Measurements from ENCODE around the gene ARHGEF2.

ARHGEF2 gene

GRCh38 chr1:155971910-155972809, 6.2 kb downstream of the ARHGEF2 start:
- no peak for DNase-seq (ENCODE audit: low read depth)

- no peak for DNase-seq (ENCODE audit: low read depth)
These were observed 7.7 kb downstream of the ARHGEF2 start for GRCh38 chr1:155970531-155971167.

GRCh38 chr1:155969377-155969791, 9.0 kb downstream of the ARHGEF2 start:
- DNase-seq (ENCODE audit: low read depth) = no peak

- no peak for DNase-seq (ENCODE audit: low read depth)
These were observed 9.7 kb downstream of the ARHGEF2 start for GRCh38 chr1:155968670-155969069.

- no peak for DNase-seq (ENCODE audit: low read depth)
These were observed 10.3 kb downstream of the ARHGEF2 start for GRCh38 chr1:155968051-155968400.

GRCh38 chr1:155967341-155968050, 10.9 kb downstream of the ARHGEF2 start:
- no peak for DNase-seq (ENCODE audit: low read depth)

- DNase-seq (ENCODE audit: low read depth) = no peak
These were observed 11.6 kb downstream of the ARHGEF2 start for GRCh38 chr1:155966750-155967149.

- DNase-seq (ENCODE audit: low read depth) = no peak
These were observed 12.2 kb downstream of the ARHGEF2 start for GRCh38 chr1:155966135-155966534.

GRCh38 chr1:155964193-155964592, 14.2 kb downstream of the ARHGEF2 start:
- DNase-seq (ENCODE audit: low read depth) = no peak

- no peak for DNase-seq (ENCODE audit: low read depth)
These were observed 15.6 kb downstream of the ARHGEF2 start for GRCh38 chr1:155962599-155963211.

GRCh38 chr1:155961937-155962336, 16.4 kb downstream of the ARHGEF2 start:
- DNase-seq (ENCODE audit: low read depth) = no peak

- no peak for DNase-seq (ENCODE audit: low read depth)
These were observed 18.1 kb downstream of the ARHGEF2 start for GRCh38 chr1:155960081-155960745.

- no peak for DNase-seq (ENCODE audit: low read depth)
These were observed 20.9 kb downstream of the ARHGEF2 start for GRCh38 chr1:155957411-155957915.

- no peak for DNase-seq (ENCODE audit: low read depth)
These were observed 23.7 kb downstream of the ARHGEF2 start for GRCh38 chr1:155954645-155955044.

GRCh38 chr1:155952505-155952890, 25.8 kb downstream of the ARHGEF2 start:
- no peak for DNase-seq (ENCODE audit: low read depth)

- no peak for DNase-seq (ENCODE audit: low read depth)
These were observed 26.4 kb downstream of the ARHGEF2 start for GRCh38 chr1:155951753-155952504.

- no peak for DNase-seq (ENCODE audit: low read depth)
These were observed 27.5 kb downstream of the ARHGEF2 start for GRCh38 chr1:155950829-155951228.

GRCh38 chr1:155947741-155948140, 30.6 kb downstream of the ARHGEF2 start:
- DNase-seq (ENCODE audit: low read depth) = no peak

- DNase-seq (ENCODE audit: low read depth) = no peak
These were observed 31.1 kb downstream of the ARHGEF2 start for GRCh38 chr1:155947292-155947691.

- no peak for DNase-seq (ENCODE audit: low read depth)
These were observed 31.6 kb downstream of the ARHGEF2 start for GRCh38 chr1:155946633-155947219.

- no peak for DNase-seq (ENCODE audit: low read depth)
These were observed 33.9 kb downstream of the ARHGEF2 start for GRCh38 chr1:155944444-155944799.
